ENCODE data around the gene TRDN. TPM values are rescaled to one million over a fixed set of nuclear protein-coding genes. Genes with fewer than 3 reads are reported as not detected.

The TRDN gene
- total RNA-seq, 4 donors from 2014 or later, result under 0.01 to 5.6 (median 1.6) TPM; not detected in 1

GRCh38 chr6:123404975-123405374 is 231.8 kb downstream of the TRDN start:
- Histone ChIP-seq H3K36me3 (no peaks in the 10 kb centered on the region), H3K9me3 (no peaks in the 10 kb centered on the region), H3K4me3 (no peak overlapping the region), H3K27me3 (no peaks in the 10 kb centered on the region), H3K4me1 (no peaks in the 10 kb centered on the region), H3K27ac (no peak overlapping the region)
- intact Hi-C loops (cut with DNase I; ENCODE audit: low total_unique reads), result no loop called here
- DNase-seq, result no peak
- TF ChIP-seq CTCF (IDR thresholded peaks at IDR 0.05) (no peak), POLR2A (IDR thresholded peaks at IDR 0.05) (no peak)

- no peaks in the 10 kb centered on the region for H3K9me3 ChIP-seq
- H3K27ac ChIP-seq, result no peak overlapping the region
- TF ChIP-seq POLR2A (IDR thresholded peaks at IDR 0.05) (no peak), CTCF (IDR thresholded peaks at IDR 0.05) (no peak)
- H3K4me1 ChIP-seq, result no peaks in the 10 kb centered on the region
- H3K4me3 ChIP-seq, result no peak overlapping the region
- intact Hi-C loops (cut with DNase I; ENCODE audit: low total_unique reads), result no loop called here
- no peaks in the 10 kb centered on the region for H3K36me3 ChIP-seq
- H3K27me3 ChIP-seq, result no peaks in the 10 kb centered on the region
- DNase-seq, result no peak
Observed at GRCh38 chr6:123402052-123402451, 234.7 kb downstream of the TRDN start.

- DNase-seq, result no peak
- no peak overlapping the region for H3K27ac ChIP-seq
- no peak overlapping the region for H3K4me3 ChIP-seq
- H3K36me3 ChIP-seq, result no peaks in the 10 kb centered on the region
- no peaks in the 10 kb centered on the region for H3K4me1 ChIP-seq
- intact Hi-C loops (cut with DNase I; ENCODE audit: low total_unique reads), result no loop called here
- H3K27me3 ChIP-seq, result no peaks in the 10 kb centered on the region
- H3K9me3 ChIP-seq, result no peaks in the 10 kb centered on the region
- no peak for TF ChIP-seq POLR2A (IDR thresholded peaks at IDR 0.05)
- no peak for TF ChIP-seq CTCF (IDR thresholded peaks at IDR 0.05)
Observed at GRCh38 chr6:123398072-123398471, 238.7 kb downstream of the TRDN start.

- H3K27me3 ChIP-seq, result no peaks in the 10 kb centered on the region
- no peak for DNase-seq
- no peak overlapping the region for H3K4me3 ChIP-seq
- no peaks in the 10 kb centered on the region for H3K36me3 ChIP-seq
- H3K9me3 ChIP-seq, result no peaks in the 10 kb centered on the region
- no peak overlapping the region for H3K27ac ChIP-seq
- no peak for TF ChIP-seq CTCF (IDR thresholded peaks at IDR 0.05)
- intact Hi-C loops (cut with DNase I; ENCODE audit: low total_unique reads), result no loop called here
- H3K4me1 ChIP-seq, result no peaks in the 10 kb centered on the region
Observed at GRCh38 chr6:123393331-123393730, 243.4 kb downstream of the TRDN start.

GRCh38 chr6:123383718-123384117 is 253.0 kb downstream of the TRDN start:
- no peak for DNase-seq
- intact Hi-C loops (cut with DNase I; ENCODE audit: low total_unique reads), result no loop called here

More at GRCh38 chr6:123383718-123384117, 253.0 kb downstream of the TRDN start:
- H3K27me3 ChIP-seq, result no peaks in the 10 kb centered on the region
- no peak for TF ChIP-seq CTCF (IDR thresholded peaks at IDR 0.05)
- no peak for TF ChIP-seq POLR2A (IDR thresholded peaks at IDR 0.05)
- H3K27ac ChIP-seq, result no peak overlapping the region
- H3K36me3 ChIP-seq, result no peaks in the 10 kb centered on the region
- H3K4me3 ChIP-seq, result no peak overlapping the region
- H3K4me1 ChIP-seq, result no peaks in the 10 kb centered on the region
- H3K9me3 ChIP-seq, result no peaks in the 10 kb centered on the region
